ENCODE measurements around the gene CAMTA1.

Gene CAMTA1

DNA sequence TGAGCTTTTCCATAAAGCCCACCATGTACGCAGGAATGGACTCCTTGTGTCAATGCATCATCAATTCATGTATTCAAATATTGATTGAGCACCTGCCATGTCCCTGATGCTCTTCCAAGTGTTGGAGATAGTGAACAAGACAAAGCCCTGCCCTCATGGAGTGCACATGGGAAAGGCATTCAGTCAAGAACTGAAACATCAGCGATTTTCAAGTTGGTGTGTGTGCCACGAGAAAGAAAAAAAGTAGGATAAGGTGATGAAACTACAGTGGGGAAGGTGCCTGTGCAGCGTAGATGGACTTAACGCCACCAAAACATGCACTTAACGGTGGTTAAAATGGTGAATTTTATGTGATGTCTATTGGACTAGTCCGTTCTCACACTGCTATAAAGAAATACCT is 553.2 kb downstream of the CAMTA1 start:
- DNase-seq (ENCODE audit: low read depth), result no peak
- H3K4me3 ChIP-seq (ENCODE audit: low read length), result no peak overlapping the region
- TF ChIP-seq, protein P1, sequence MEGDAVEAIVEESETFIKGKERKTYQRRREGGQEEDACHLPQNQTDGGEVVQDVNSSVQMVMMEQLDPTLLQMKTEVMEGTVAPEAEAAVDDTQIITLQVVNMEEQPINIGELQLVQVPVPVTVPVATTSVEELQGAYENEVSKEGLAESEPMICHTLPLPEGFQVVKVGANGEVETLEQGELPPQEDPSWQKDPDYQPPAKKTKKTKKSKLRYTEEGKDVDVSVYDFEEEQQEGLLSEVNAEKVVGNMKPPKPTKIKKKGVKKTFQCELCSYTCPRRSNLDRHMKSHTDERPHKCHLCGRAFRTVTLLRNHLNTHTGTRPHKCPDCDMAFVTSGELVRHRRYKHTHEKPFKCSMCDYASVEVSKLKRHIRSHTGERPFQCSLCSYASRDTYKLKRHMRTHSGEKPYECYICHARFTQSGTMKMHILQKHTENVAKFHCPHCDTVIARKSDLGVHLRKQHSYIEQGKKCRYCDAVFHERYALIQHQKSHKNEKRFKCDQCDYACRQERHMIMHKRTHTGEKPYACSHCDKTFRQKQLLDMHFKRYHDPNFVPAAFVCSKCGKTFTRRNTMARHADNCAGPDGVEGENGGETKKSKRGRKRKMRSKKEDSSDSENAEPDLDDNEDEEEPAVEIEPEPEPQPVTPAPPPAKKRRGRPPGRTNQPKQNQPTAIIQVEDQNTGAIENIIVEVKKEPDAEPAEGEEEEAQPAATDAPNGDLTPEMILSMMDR (conservative IDR thresholded peaks at IDR 0.05; ENCODE audit: low read length), result no peak

DNA sequence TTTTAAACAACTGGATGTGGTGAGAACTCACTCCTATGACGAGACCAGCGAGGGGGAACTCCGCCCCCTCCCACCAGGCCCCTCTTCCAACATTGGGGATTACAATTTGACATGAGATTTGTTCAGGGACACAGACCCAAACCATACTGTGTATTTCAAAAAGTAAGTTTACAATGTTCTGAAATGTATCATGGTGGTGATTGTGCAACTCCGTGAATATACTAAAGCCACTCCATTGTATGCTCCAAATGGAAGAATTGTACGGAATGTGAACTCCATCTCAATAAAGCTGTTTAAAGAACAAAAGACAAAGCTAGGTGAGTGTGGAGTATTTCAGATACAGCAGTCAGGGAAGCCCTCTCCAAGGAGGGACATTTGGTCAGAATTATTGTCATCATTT is 553.8 kb downstream of the CAMTA1 start:
- no peak for DNase-seq (ENCODE audit: low read depth)
- no peak overlapping the region for H3K4me3 ChIP-seq (ENCODE audit: low read length)
- TF ChIP-seq, protein P1 (conservative IDR thresholded peaks at IDR 0.05; ENCODE audit: low read length), result no peak

DNA sequence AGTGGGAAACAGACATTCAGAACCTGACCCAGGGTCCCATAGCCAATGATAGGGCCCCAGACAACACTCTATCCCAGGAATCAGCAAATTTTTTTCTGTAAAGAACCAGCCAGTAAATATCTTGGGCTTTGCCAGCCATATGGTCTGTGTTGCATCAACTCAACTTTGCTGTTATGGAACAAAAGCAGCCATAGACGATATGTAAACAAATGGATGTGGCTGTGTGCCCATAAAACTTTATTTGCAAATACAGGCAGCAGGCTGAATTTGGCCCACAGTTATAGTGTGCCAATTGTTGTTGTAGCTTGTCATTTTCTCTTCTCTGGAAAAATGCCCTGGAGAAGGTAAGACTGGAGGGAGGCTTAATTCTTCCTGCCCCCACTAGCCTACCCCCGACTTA is 554.7 kb downstream of the CAMTA1 start:
- DNase-seq (ENCODE audit: low read depth), result no peak
- no peak overlapping the region for H3K4me3 ChIP-seq (ENCODE audit: low read length)
- TF ChIP-seq, protein P1 (conservative IDR thresholded peaks at IDR 0.05; ENCODE audit: low read length), result no peak

DNA sequence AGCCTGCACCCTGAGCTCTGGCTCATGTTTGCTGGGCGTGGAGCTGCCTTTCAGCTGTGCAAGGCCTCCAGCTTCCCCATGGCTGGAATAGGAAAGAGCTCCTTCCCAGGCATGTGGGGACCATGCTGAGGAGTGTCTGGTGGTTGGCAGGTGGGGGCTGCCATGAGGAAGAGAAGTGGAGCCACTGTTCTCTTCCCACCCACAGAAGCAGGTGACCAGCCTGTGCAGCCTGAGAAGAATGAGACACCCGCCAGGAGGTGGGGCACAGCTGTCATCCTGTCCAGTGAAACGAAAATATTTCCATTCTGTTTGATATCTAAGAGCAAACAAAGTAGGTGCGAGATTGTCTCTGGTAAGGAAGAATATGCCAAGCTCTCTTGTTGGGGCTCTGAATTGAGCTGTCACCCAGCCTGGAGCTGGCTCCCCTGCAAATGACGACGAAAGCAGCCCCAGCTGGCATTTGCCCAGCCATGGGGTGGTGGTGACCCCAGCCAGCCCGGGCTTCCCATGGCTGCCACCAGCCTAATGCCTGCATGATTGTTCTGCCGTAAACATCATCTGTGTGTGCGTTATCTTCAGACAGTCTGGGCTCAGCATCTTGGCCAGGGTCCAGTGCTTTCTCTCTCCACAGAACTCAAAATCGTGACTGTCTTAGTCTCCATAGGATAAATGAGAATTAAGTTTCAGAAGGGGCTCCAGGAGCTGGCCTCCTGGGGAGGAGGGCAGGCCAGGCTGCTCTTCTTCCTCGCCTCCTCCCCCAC is 556.1 kb downstream of the CAMTA1 start:
- no peak for DNase-seq (ENCODE audit: low read depth)
- TF ChIP-seq, protein P1 (conservative IDR thresholded peaks at IDR 0.05; ENCODE audit: low read length), result no peak
- no peak overlapping the region for H3K4me3 ChIP-seq (ENCODE audit: low read length)

DNA sequence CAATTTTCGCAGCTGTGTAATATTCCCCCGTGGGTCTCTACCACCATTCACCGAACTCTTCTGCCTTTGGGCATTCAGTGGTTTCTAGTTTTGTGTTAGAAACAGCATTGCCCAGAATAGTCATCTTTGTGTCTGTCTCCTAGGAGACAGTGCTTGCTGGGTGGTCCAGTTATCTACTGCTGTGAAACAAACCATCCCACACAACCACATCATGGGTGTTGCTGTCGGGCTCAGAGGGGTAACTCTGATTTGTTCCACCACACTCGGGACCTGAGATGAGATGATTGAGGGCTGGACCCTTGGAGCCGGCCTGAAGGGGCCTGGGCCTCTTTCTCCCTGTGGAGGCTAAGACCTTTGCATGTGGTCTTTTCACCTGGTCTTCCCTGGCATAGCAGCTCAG is 558.6 kb downstream of the CAMTA1 start:
- no peak overlapping the region for H3K4me3 ChIP-seq (ENCODE audit: low read length)
- TF ChIP-seq, protein P1 (conservative IDR thresholded peaks at IDR 0.05; ENCODE audit: low read length), result no peak
- no peak for DNase-seq (ENCODE audit: low read depth)

DNA sequence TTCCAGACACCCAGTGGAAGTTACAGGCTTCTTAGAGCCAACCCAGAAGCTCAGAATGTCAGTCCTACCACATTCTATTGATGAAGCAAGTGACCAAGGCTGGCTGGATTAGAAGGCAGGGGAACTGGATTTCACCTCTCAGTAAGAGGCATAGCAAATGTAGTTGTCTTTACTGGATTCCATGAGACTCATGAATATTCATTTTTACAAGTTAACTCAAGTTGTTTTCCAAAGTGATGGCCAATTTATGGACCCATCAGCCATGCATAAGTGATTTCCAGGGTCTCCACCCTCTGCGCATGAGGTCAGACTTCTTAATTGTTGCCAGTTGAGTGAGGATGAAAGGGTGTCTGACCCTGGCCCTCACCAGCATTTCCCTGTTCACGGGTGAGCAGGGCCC is 559.0 kb downstream of the CAMTA1 start:
- TF ChIP-seq, protein P1 (conservative IDR thresholded peaks at IDR 0.05; ENCODE audit: low read length), result no peak
- H3K4me3 ChIP-seq (ENCODE audit: low read length), result no peak overlapping the region
- DNase-seq (ENCODE audit: low read depth), result no peak

DNA sequence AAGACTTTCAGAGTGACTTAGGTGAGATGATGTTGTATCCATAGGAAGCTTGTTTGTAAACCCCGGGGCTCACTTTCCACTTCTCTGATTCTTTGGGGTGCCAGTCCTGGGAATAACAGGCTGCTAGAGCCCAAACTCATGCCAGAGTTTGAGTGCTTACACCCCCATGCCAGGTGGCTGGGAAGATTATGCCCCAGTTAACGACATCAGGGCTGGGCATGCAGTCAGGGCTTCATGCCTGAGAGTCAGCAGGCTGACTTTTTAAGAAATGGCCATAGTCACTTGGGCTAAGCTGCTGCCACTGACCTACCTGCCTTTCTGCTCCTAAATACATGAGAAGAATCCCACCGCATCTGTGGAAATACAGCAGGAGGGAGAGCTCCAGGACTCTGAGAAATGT is 560.3 kb downstream of the CAMTA1 start:
- no peak overlapping the region for H3K4me3 ChIP-seq (ENCODE audit: low read length)
- TF ChIP-seq, protein P1 (conservative IDR thresholded peaks at IDR 0.05; ENCODE audit: low read length), result no peak
- DNase-seq (ENCODE audit: low read depth), result no peak
